ENCODE measurements around the gene SLC17A9. TPM values are rescaled to one million over a fixed set of nuclear protein-coding genes. Genes with fewer than 3 reads are reported as not detected.
A peak's percentile ranks its signal among the peaks of the same experiment; 100 is the strongest.
"Not testable (repeated sequence)": the region's sequence is repeated elsewhere in the genome, so short reads cannot be mapped to it uniquely, and the experiment has no call there.

Gene SLC17A9
- total RNA-seq, 1 donor from 2014 or later, result 5.3 TPM

GRCh38 chr20:62918147-62918546 lies 34.4 kb upstream of the SLC17A9 start:
- no peak overlapping the region for H3K4me3 Mint-ChIP-seq

GRCh38 chr20:62918831-62919230 lies 33.7 kb upstream of the SLC17A9 start:
- no peaks in the 10 kb centered on the region for H3K9me3 Mint-ChIP-seq
- TF ChIP-seq CTCF (IDR thresholded peaks at IDR 0.05; ENCODE audit: unreplicated experiment), result no peak

More at GRCh38 chr20:62918147-62918546, 34.4 kb upstream of the SLC17A9 start:
- no peak for DNase-seq (ENCODE audit: low spot score in 2 of 2, unreplicated experiment in 2 of 2)
- Mint-ChIP-seq H3K27me3 (ENCODE audit: low read depth) (no peaks in the 10 kb centered on the region), H3K4me1 (peaks cover 49% of the 10 kb centered on the region), H3K27ac (peak overlapping the region; percentile 35), H3K36me3 (no peaks in the 10 kb centered on the region), H3K9me3 (no peaks in the 10 kb centered on the region)
- no peak for TF ChIP-seq CTCF (IDR thresholded peaks at IDR 0.05; ENCODE audit: unreplicated experiment)

GRCh38 chr20:62920039-62920645 lies 32.4 kb upstream of the SLC17A9 start:
- TF ChIP-seq CTCF (IDR thresholded peaks at IDR 0.05; ENCODE audit: unreplicated experiment), result no peak

More at GRCh38 chr20:62918831-62919230, 33.7 kb upstream of the SLC17A9 start:
- no peak for DNase-seq (ENCODE audit: low spot score in 2 of 2, unreplicated experiment in 2 of 2)
- H3K36me3 Mint-ChIP-seq, result no peaks in the 10 kb centered on the region
- peak overlapping the region; percentile 21 for H3K27ac Mint-ChIP-seq
- H3K4me3 Mint-ChIP-seq, result no peak overlapping the region
- peaks cover 51% of the 10 kb centered on the region for H3K4me1 Mint-ChIP-seq
- no peaks in the 10 kb centered on the region for H3K27me3 Mint-ChIP-seq (ENCODE audit: low read depth)

GRCh38 chr20:62921119-62921687 lies 31.3 kb upstream of the SLC17A9 start:
- Mint-ChIP-seq H3K27me3 (ENCODE audit: low read depth) (no peaks in the 10 kb centered on the region), H3K4me1 (peaks cover 58% of the 10 kb centered on the region), H3K36me3 (no peaks in the 10 kb centered on the region), H3K9me3 (no peaks in the 10 kb centered on the region), H3K4me3 (no peak overlapping the region), H3K27ac (peak overlapping the region; percentile 94)
- TF ChIP-seq CTCF (IDR thresholded peaks at IDR 0.05; ENCODE audit: unreplicated experiment), result peak; percentile 78
- DNase-seq (ENCODE audit: low spot score in 2 of 2, unreplicated experiment in 2 of 2), result peak in 1 of 2 experiments; percentile 59

More at GRCh38 chr20:62920039-62920645, 32.4 kb upstream of the SLC17A9 start:
- no peak for DNase-seq (ENCODE audit: low spot score in 2 of 2, unreplicated experiment in 2 of 2)
- peaks cover 57% of the 10 kb centered on the region for H3K4me1 Mint-ChIP-seq
- no peaks in the 10 kb centered on the region for H3K36me3 Mint-ChIP-seq
- H3K27me3 Mint-ChIP-seq (ENCODE audit: low read depth), result no peaks in the 10 kb centered on the region
- H3K27ac Mint-ChIP-seq, result peak overlapping the region; percentile 72
- no peak overlapping the region for H3K4me3 Mint-ChIP-seq
- H3K9me3 Mint-ChIP-seq, result no peaks in the 10 kb centered on the region

GRCh38 chr20:62922451-62922921 lies 30.0 kb upstream of the SLC17A9 start:
- DNase-seq (ENCODE audit: low spot score in 2 of 2, unreplicated experiment in 2 of 2), result no peak
- no peak overlapping the region for H3K4me3 Mint-ChIP-seq
- peak overlapping the region; percentile 65 for H3K27ac Mint-ChIP-seq

GRCh38 chr20:62923059-62923668 lies 29.3 kb upstream of the SLC17A9 start:
- peaks cover 58% of the 10 kb centered on the region for H3K4me1 Mint-ChIP-seq
- H3K27ac Mint-ChIP-seq, result peak overlapping the region; percentile 53
- H3K9me3 Mint-ChIP-seq; DNase-seq (ENCODE audit: low spot score in 2 of 2, unreplicated experiment in 2 of 2); H3K27me3 Mint-ChIP-seq (ENCODE audit: low read depth); H3K36me3 Mint-ChIP-seq; H3K4me3 Mint-ChIP-seq: not testable (repeated sequence)

More at GRCh38 chr20:62922451-62922921, 30.0 kb upstream of the SLC17A9 start:
- Mint-ChIP-seq H3K27me3 (ENCODE audit: low read depth) (no peaks in the 10 kb centered on the region), H3K4me1 (peaks cover 59% of the 10 kb centered on the region), H3K9me3 (no peaks in the 10 kb centered on the region), H3K36me3 (no peaks in the 10 kb centered on the region)
- no peak for TF ChIP-seq CTCF (IDR thresholded peaks at IDR 0.05; ENCODE audit: unreplicated experiment)
